ENCODE data around the gene DPYD.

DNA sequence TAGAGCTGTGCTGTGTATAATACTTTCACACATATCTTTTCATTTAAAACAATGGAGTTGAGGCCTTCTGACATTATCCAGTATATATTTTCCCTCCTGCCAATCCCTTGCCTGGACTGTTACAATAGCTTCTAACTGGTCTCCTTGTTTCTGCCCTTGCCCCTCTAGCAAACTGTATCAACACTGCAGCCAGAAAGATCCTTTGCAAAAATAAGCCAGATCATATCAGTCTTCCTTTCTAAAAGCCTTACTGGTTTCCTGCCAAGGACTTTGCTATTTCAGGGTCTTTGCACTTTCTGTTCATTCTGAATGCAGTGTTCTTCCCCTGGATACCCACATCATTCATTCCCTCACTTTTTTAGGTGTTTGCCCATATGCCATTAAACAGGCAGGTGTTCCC lies 829.2 kb downstream of the DPYD start:
- TF ChIP-seq, protein P1, sequence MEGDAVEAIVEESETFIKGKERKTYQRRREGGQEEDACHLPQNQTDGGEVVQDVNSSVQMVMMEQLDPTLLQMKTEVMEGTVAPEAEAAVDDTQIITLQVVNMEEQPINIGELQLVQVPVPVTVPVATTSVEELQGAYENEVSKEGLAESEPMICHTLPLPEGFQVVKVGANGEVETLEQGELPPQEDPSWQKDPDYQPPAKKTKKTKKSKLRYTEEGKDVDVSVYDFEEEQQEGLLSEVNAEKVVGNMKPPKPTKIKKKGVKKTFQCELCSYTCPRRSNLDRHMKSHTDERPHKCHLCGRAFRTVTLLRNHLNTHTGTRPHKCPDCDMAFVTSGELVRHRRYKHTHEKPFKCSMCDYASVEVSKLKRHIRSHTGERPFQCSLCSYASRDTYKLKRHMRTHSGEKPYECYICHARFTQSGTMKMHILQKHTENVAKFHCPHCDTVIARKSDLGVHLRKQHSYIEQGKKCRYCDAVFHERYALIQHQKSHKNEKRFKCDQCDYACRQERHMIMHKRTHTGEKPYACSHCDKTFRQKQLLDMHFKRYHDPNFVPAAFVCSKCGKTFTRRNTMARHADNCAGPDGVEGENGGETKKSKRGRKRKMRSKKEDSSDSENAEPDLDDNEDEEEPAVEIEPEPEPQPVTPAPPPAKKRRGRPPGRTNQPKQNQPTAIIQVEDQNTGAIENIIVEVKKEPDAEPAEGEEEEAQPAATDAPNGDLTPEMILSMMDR (IDR thresholded peaks at IDR 0.05), result no peak
- TF ChIP-seq, protein P2, sequence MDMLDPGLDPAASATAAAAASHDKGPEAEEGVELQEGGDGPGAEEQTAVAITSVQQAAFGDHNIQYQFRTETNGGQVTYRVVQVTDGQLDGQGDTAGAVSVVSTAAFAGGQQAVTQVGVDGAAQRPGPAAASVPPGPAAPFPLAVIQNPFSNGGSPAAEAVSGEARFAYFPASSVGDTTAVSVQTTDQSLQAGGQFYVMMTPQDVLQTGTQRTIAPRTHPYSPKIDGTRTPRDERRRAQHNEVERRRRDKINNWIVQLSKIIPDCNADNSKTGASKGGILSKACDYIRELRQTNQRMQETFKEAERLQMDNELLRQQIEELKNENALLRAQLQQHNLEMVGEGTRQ (CRISPR knock-in tag; IDR thresholded peaks at IDR 0.05), result no peak
- TF ChIP-seq NR3C1 (CRISPR knock-in tag; conservative IDR thresholded peaks at IDR 0.05; ENCODE audit: low read depth), result no peak
- TF ChIP-seq, protein P3, sequence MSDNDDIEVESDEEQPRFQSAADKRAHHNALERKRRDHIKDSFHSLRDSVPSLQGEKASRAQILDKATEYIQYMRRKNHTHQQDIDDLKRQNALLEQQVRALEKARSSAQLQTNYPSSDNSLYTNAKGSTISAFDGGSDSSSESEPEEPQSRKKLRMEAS (CRISPR knock-in tag; IDR thresholded peaks at IDR 0.05), result no peak
- TF ChIP-seq KAT7 (CRISPR knock-in tag; IDR thresholded peaks at IDR 0.05; ENCODE audit: borderline replicate concordance), result no peak
- TF ChIP-seq, protein P4, sequence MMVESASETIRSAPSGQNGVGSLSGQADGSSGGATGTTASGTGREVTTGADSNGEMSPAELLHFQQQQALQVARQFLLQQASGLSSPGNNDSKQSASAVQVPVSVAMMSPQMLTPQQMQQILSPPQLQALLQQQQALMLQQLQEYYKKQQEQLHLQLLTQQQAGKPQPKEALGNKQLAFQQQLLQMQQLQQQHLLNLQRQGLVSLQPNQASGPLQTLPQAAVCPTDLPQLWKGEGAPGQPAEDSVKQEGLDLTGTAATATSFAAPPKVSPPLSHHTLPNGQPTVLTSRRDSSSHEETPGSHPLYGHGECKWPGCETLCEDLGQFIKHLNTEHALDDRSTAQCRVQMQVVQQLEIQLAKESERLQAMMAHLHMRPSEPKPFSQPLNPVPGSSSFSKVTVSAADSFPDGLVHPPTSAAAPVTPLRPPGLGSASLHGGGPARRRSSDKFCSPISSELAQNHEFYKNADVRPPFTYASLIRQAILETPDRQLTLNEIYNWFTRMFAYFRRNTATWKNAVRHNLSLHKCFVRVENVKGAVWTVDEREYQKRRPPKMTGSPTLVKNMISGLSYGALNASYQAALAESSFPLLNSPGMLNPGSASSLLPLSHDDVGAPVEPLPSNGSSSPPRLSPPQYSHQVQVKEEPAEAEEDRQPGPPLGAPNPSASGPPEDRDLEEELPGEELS (CRISPR knock-in tag; IDR thresholded peaks at IDR 0.05), result no peak
- TF ChIP-seq, protein P5, sequence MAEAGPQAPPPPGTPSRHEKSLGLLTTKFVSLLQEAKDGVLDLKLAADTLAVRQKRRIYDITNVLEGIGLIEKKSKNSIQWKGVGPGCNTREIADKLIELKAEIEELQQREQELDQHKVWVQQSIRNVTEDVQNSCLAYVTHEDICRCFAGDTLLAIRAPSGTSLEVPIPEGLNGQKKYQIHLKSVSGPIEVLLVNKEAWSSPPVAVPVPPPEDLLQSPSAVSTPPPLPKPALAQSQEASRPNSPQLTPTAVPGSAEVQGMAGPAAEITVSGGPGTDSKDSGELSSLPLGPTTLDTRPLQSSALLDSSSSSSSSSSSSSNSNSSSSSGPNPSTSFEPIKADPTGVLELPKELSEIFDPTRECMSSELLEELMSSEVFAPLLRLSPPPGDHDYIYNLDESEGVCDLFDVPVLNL (CRISPR knock-in tag; IDR thresholded peaks at IDR 0.05; ENCODE audit: borderline replicate concordance, low read depth), result no peak
- TF ChIP-seq, protein P6, sequence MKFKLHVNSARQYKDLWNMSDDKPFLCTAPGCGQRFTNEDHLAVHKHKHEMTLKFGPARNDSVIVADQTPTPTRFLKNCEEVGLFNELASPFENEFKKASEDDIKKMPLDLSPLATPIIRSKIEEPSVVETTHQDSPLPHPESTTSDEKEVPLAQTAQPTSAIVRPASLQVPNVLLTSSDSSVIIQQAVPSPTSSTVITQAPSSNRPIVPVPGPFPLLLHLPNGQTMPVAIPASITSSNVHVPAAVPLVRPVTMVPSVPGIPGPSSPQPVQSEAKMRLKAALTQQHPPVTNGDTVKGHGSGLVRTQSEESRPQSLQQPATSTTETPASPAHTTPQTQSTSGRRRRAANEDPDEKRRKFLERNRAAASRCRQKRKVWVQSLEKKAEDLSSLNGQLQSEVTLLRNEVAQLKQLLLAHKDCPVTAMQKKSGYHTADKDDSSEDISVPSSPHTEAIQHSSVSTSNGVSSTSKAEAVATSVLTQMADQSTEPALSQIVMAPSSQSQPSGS (CRISPR knock-in tag; IDR thresholded peaks at IDR 0.05; ENCODE audit: borderline replicate concordance, low read depth), result no peak

All from WTC11 (cell line).